IPS DF 6.9 (cell line): ENCODE data around the gene LTBP1.

Experiments
- DNase-seq: peaks from one replicate; pipeline ENCODE4 v3.0.0-alpha.2; 2013; ENCODE audit warnings: low read depth, low spot score
- H3K27ac ChIP-seq: one replicate; pipeline ENCODE4 v1.5.1; 2013; ENCODE audit warnings: low read length, control low read depth
- H3K27me3 ChIP-seq: 2 replicates; pipeline ENCODE4 v1.6.1; 2013; ENCODE audit warnings: mild to moderate bottlenecking, low read length; ENCODE audit not compliant: control insufficient read depth, insufficient read depth
- H3K36me3 ChIP-seq: 2 replicates; pipeline ENCODE4 v1.6.1; 2013; ENCODE audit warnings: low read length; ENCODE audit not compliant: control insufficient read depth, insufficient read depth
- H3K4me1 ChIP-seq: 2 replicates; pipeline ENCODE4 v1.6.1; 2013; ENCODE audit warnings: low read length; ENCODE audit not compliant: control insufficient read depth, insufficient read depth
- H3K4me3 ChIP-seq: 2 replicates; pipeline ENCODE4 v1.5.1; 2013; ENCODE audit warnings: mild to moderate bottlenecking, low read length
- H3K9me3 ChIP-seq: 2 replicates; pipeline ENCODE4 v1.6.1; 2013; ENCODE audit warnings: low read length, inconsistent platforms; ENCODE audit not compliant: control insufficient read depth, insufficient read depth
- WGBS: extraction: QIAGEN DNeasy Blood & Tissue Kit; methylation state at CpG from one replicate; pipeline ENCODE4 v1.1.7; 2013; ENCODE audit warnings: mixed read lengths, missing lambda C conversion rate; ENCODE audit not compliant: insufficient read length, insufficient coverage; 5-methylcytosine and 5-hydroxymethylcytosine counted together

LTBP1 gene

DNA sequence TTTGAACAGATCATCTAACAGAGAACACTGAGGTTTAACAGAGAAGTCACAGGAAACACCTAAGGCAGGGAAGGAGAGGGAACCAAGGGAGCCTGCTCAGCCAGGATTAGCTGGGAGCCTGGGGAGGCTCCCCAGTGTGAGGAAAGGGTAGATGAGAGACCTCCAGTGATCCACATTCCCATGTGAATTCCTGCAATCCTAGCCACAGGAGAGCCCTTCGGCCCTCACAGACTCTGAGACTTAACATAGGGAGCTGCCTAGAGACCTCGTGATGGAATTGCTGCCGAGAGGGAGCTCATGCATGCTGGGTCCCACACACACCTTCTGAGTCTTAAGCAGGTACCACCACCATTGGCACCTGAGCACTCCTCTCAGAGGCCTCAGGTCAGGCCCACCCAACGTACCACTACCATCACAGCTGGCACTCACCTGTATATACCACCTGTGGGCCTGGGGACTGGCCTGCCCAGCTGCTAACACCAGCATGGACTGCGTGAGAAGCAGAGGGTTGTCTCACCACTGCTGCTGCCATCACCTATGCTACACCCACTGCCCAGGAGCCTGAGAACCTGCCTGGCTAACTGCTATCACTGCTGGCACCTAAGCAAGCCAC is 303.8 kb downstream of the LTBP1 start:
- DNase-seq: no peak
- Histone ChIP-seq H3K4me1 (no peaks in the 10 kb centered on the region), H3K36me3 (no peaks in the 10 kb centered on the region), H3K4me3 (no peak overlapping the region), H3K9me3 (no peaks in the 10 kb centered on the region), H3K27ac (no peak overlapping the region), H3K27me3 (no peaks in the 10 kb centered on the region)
- WGBS: no CpG with 5 or more reads among the region's 5 CpGs

DNA sequence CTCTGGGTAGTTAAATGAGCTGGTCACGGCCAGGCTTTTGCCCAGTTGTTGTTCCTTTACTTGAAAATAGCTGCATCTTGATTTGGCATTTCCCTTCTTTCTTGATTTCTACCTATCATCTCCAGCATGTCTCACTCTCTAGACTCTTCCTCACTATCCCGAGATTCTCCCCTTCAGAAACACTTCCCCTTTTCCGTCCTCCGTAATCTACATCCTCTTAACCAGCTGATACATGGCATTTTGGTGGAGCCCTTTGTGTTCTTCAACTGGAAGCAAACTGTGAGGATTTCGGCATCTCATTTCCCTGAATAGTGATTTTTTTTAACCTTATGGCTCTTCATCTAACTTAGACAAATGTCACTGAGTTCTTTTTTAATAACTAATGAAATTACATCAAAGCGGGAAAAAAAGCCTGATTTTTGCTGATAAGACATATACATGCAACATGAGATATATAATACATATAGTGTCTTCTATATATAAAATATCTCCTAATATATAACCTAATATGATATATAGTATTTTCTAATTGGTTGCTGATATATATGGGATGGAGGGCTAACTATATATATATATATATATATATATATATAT is 309.5 kb downstream of the LTBP1 start:
- Histone ChIP-seq H3K27me3 (no peaks in the 10 kb centered on the region), H3K4me3 (no peak overlapping the region), H3K4me1 (no peaks in the 10 kb centered on the region), H3K27ac (no peak overlapping the region), H3K9me3 (no peaks in the 10 kb centered on the region), H3K36me3 (no peaks in the 10 kb centered on the region)
- DNase-seq: no peak
- 100% methylated on average over 3 of the region's 6 CpGs for WGBS

DNA sequence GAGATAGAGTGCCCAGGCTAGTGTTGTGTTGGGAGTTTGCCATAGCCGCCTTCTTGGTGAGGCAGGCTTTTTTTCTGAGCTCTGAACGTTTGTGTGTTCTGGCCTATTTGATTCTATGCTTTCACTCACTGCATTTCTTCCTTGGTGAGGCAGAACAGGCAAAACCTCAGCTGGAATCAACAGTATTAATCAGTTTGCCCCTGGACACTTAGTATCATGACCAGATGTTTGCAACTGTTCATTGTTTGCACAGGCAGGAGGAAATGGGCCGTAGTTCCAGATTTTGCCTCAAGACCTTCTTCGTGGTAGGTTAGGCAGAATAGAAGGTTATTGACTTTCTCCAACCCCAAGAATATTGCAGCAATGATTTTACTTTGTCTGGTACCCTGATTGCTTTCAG is 311.6 kb downstream of the LTBP1 start:
- WGBS: no CpG with 5 or more reads among the region's 4 CpGs
- H3K27me3 ChIP-seq: no peaks in the 10 kb centered on the region
- H3K4me3 ChIP-seq: no peak overlapping the region
- DNase-seq: no peak
- no peak overlapping the region for H3K27ac ChIP-seq
- no peaks in the 10 kb centered on the region for H3K4me1 ChIP-seq
- no peaks in the 10 kb centered on the region for H3K36me3 ChIP-seq
- no peaks in the 10 kb centered on the region for H3K9me3 ChIP-seq

DNA sequence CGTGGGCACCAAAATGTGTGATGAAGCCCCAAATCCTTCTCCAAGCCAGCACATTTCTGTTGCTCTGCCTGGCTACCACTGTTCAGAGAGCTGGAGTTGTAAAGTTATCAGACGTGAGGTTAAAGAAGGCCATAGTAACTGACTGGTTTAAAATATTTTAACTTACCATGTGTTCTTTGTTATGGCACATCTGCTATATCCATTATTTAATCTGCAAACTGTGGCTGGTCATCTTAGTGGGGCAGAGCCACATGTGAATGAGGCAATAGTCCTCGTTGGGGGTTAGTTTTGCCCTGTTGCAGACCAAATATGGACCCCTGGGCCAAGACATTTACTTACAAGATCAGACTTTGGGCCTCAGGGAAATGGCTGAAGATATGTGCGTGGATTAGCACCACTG is 315.3 kb downstream of the LTBP1 start:
- no peaks in the 10 kb centered on the region for H3K27me3 ChIP-seq
- no peak for DNase-seq
- H3K4me1 ChIP-seq: no peaks in the 10 kb centered on the region
- WGBS: no CpG with 5 or more reads among the region's 4 CpGs
- H3K36me3 ChIP-seq: peaks cover 4% of the 10 kb centered on the region; the same call in 1 of the 2 replicates
- H3K4me3 ChIP-seq: no peak overlapping the region
- H3K27ac ChIP-seq: no peak overlapping the region
- H3K9me3 ChIP-seq: peaks cover 1% of the 10 kb centered on the region; the same call in 1 of the 2 replicates

DNA sequence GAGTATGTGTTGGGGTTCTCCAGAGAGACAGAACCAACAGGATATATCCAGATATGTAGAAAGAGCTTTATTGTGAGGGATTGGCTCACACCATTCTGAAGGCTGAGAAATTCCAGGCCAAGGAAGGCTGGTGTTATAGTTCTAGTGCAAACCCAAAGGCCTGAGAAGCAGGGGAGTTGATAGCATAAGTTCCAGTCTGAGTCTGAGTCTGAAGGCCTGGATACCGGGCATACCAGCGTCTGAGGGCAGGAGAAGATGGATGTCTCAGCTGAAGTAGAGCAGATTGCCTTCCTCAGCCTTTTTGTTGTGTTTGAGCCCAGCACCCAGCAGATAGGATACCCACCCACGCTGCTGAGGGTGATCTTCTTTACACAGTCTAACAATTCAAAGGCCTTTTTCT is 318.0 kb downstream of the LTBP1 start:
- H3K4me1 ChIP-seq: no peaks in the 10 kb centered on the region
- WGBS: no CpG with 5 or more reads among the region's 3 CpGs
- H3K27ac ChIP-seq: no peak overlapping the region
- H3K27me3 ChIP-seq: no peaks in the 10 kb centered on the region
- no peak for DNase-seq
- H3K4me3 ChIP-seq: no peak overlapping the region
- peaks cover 4% of the 10 kb centered on the region; the same call in 1 of the 2 replicates for H3K36me3 ChIP-seq
- H3K9me3 ChIP-seq: peaks cover 1% of the 10 kb centered on the region; the same call in 1 of the 2 replicates

- H3K4me1 ChIP-seq: no peaks in the 10 kb centered on the region
- H3K27ac ChIP-seq: no peak overlapping the region
- no peaks in the 10 kb centered on the region for H3K27me3 ChIP-seq
- peaks cover 1% of the 10 kb centered on the region; the same call in 1 of the 2 replicates for H3K9me3 ChIP-seq
- peaks cover 4% of the 10 kb centered on the region; the same call in 1 of the 2 replicates for H3K36me3 ChIP-seq
- H3K4me3 ChIP-seq: no peak overlapping the region
- no CpG with 5 or more reads among the region's 5 CpGs for WGBS
- DNase-seq: no peak
These were observed 319.0 kb downstream of the LTBP1 start for GRCh38 chr2:33265584-33266338.

DNA sequence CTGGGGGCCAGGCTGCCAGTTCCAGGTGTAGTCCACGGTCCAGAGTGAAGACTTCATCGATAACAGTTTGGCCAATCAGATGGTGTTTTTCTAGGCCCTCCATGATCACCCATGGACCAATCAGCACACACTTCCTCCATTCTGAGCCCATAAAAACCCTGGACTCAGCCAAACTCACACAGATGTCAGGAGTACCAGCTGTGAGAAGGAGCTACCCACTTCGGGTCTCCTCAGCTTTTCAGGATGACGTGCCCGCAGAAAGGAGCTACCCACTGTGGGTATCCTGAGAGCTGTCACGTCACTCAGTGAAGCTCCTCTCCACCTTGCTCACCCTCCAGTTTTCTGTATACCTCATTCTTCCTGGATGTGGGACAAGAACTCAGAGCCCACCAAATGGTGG is 319.7 kb downstream of the LTBP1 start:
- WGBS: no CpG with 5 or more reads among the region's 6 CpGs

DNA sequence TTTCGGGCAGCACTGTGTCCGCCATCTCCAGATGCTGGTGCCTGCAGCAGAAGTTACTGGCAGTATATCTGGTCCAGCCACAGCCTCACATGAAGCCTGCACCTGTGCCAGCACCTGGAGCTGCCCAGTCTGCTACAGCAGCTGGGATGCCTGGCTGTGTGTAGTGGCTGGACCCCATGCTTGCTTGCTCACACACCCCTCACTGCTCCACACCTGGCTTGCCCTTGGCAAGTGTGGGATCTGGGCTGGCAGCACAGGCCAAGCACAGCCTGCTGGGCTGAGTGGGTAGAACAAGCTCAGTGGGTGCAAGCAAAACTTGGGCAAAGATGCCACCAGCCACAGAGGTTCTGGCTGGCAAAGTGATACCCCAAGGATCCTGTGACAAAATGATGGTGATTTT is 320.3 kb downstream of the LTBP1 start:
- H3K27ac ChIP-seq: no peak overlapping the region
- no peaks in the 10 kb centered on the region for H3K27me3 ChIP-seq
- no peaks in the 10 kb centered on the region for H3K4me1 ChIP-seq
- H3K36me3 ChIP-seq: peaks cover 4% of the 10 kb centered on the region; the same call in 1 of the 2 replicates
- no CpG with 5 or more reads among the region's 2 CpGs for WGBS
- no peak overlapping the region for H3K4me3 ChIP-seq
- no peak for DNase-seq
- H3K9me3 ChIP-seq: peaks cover 1% of the 10 kb centered on the region; the same call in 1 of the 2 replicates

More for the DNA sequence above, 319.7 kb downstream of the LTBP1 start:
- no peaks in the 10 kb centered on the region for H3K4me1 ChIP-seq
- no peak overlapping the region for H3K4me3 ChIP-seq
- DNase-seq: no peak
- no peaks in the 10 kb centered on the region for H3K27me3 ChIP-seq
- peaks cover 4% of the 10 kb centered on the region; the same call in 1 of the 2 replicates for H3K36me3 ChIP-seq
- no peak overlapping the region for H3K27ac ChIP-seq
- peaks cover 1% of the 10 kb centered on the region; the same call in 1 of the 2 replicates for H3K9me3 ChIP-seq

- Histone ChIP-seq H3K27me3 (no peaks in the 10 kb centered on the region), H3K9me3 (peaks cover 1% of the 10 kb centered on the region; the same call in 1 of the 2 replicates), H3K36me3 (peaks cover 4% of the 10 kb centered on the region; the same call in 1 of the 2 replicates), H3K4me3 (no peak overlapping the region), H3K27ac (no peak overlapping the region), H3K4me1 (no peaks in the 10 kb centered on the region)
- no peak for DNase-seq
These were observed 321.0 kb downstream of the LTBP1 start for GRCh38 chr2:33267756-33268155.

DNA sequence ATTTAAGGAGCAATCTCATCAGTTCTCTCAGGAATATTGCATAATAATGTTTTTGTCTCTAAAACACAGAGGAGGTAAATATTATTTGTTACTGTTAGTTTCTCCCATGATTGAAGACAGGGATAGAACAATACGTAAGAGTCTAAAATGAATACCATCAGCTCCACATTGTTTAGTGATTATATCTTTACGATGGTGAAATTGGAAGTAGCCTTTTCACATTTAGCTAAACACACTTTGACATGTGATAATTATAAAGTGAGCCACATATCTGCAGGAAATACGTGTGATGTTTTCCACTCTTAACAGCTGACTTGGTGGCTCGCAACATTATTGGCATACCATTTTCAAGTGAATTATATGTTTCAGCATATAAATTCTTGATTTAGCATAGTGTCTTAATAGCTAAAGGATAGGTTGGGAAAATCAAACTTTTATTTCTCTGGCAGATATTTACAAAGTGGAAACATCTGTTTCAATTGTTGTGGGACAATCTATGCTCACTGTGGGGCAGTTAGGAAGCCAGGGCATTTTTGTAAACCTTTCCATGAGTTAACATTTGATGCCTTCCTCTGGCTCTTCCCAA is 321.6 kb downstream of the LTBP1 start:
- H3K36me3 ChIP-seq: peaks cover 4% of the 10 kb centered on the region; the same call in 1 of the 2 replicates
- H3K27me3 ChIP-seq: no peaks in the 10 kb centered on the region
- no peak overlapping the region for H3K27ac ChIP-seq
- no peak for DNase-seq
- peaks cover 1% of the 10 kb centered on the region; the same call in 1 of the 2 replicates for H3K9me3 ChIP-seq
- H3K4me3 ChIP-seq: no peak overlapping the region
- H3K4me1 ChIP-seq: no peaks in the 10 kb centered on the region
- WGBS: no CpG with 5 or more reads among the region's 4 CpGs
